Ovary (tissue), 3 donors: Measurements from ENCODE around the gene NOL6.

ENCODE experiments used
- CTCF ChIP-seq, 3 donors: fragments of 450-650 bp in 2 of 3; fragments of 200-600 bp in 1 of 3; IDR thresholded peaks; one replicate each; pipeline versions ENCODE4 v1.5.1 to v1.8.0; 2016 to 2022; ENCODE audit warnings: antibody characterized with exemption in 3 of 3, mild to moderate bottlenecking in 1 of 3
- EP300 ChIP-seq: sonication (generic); formaldehyde crosslinking; IDR thresholded peaks from one replicate; pipeline ENCODE4 v1.6.1; 2017; ENCODE audit warnings: antibody characterized with exemption
- donor health status: DM: no; HTN: no; CAD: no.

DNA sequence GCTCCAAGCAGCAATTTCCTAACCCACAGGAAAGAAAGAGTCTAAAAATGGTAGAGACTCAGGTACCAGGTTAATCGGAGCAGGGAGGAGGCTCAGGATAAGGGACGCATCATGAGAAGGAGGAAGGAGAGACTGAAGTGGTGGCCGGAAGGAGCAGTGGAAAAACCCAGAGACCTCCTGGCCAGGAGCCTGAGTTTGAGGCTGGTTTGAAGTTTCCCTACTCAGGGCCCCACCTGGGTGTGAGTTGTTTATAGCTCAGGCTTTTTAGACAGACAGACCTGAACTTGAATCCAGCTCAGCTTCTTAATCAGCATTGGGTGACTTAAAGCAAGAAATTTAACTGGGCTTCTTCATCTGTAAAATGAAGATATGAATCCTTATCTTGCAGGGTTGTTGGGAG, 59.5 kb downstream of the NOL6 start:
- no peak for TF ChIP-seq CTCF (IDR thresholded peaks at IDR 0.05)
- TF ChIP-seq EP300, result no peak
